Loucy (cell line): ENCODE data around the gene ADCY10.

ENCODE experiments used
- H2AFZ ChIP-seq: fragments of 200-600 bp; sonication (generic); 2 replicates; pipeline ENCODE4 v1.6.0; 2016; ENCODE audit warnings: antibody characterized with exemption, mild to moderate bottlenecking, low read length, moderate library complexity
- H3F3A ChIP-seq: fragments of 200-600 bp; 2 replicates; pipeline ENCODE4 v1.6.0; 2016; ENCODE audit warnings: antibody characterized with exemption, low read depth, mild to moderate bottlenecking
- H3K27me3 ChIP-seq: fragments of 200-600 bp; sonication (generic); 2 replicates; pipeline ENCODE4 v1.6.1; 2014; ENCODE audit warnings: low read length, mild to moderate bottlenecking; ENCODE audit not compliant: insufficient read depth, poor library complexity, severe bottlenecking
- H3K36me3 ChIP-seq: fragments of 200-600 bp; sonication (generic); 2 replicates; pipeline ENCODE4 v1.6.1; 2016; ENCODE audit warnings: low read length; ENCODE audit not compliant: insufficient read depth
- H3K4me1 ChIP-seq: fragments of 200-600 bp; sonication (generic); 2 replicates; pipeline ENCODE4 v1.5.1; 2014; ENCODE audit warnings: low read length, mild to moderate bottlenecking; ENCODE audit not compliant: insufficient read depth, poor library complexity, severe bottlenecking
- H3K4me2 ChIP-seq: fragments of 200-600 bp; sonication (generic); 2 replicates; pipeline ENCODE4 v1.6.0; 2014; ENCODE audit warnings: antibody characterized with exemption, low read length, low read depth, mild to moderate bottlenecking; ENCODE audit not compliant: poor library complexity, severe bottlenecking
- H3K4me3 ChIP-seq: fragments of 200-600 bp; sonication (generic); 2 replicates; pipeline ENCODE4 v1.5.1; 2014; ENCODE audit warnings: low read length, mild to moderate bottlenecking, mixed read lengths; ENCODE audit not compliant: poor library complexity, severe bottlenecking
- H3K79me2 ChIP-seq: fragments of 200-600 bp; sonication (generic); 2 replicates; pipeline ENCODE4 v1.6.1; 2014; ENCODE audit warnings: low read length; ENCODE audit not compliant: insufficient read depth
- H3K9ac ChIP-seq: fragments of 200-600 bp; sonication (generic); 2 replicates; pipeline ENCODE4 v1.6.0; 2014; ENCODE audit warnings: mild to moderate bottlenecking, low read depth, low read length, moderate library complexity; ENCODE audit not compliant: poor library complexity, severe bottlenecking
- H3K9me2 ChIP-seq: fragments of 200-600 bp; sonication (generic); replicated peaks from 2 replicates; pipeline ENCODE4 v1.6.1; 2016; ENCODE audit warnings: low read depth, low read length, mixed read lengths
- H3K9me3 ChIP-seq: fragments of 200-600 bp; sonication (generic); 2 replicates; pipeline ENCODE4 v1.6.1; 2014; ENCODE audit warnings: mild to moderate bottlenecking, antibody characterized with exemption, low read length, low read depth; ENCODE audit not compliant: insufficient read depth
- H4K20me1 ChIP-seq: fragments of 200-600 bp; sonication (generic); 2 replicates; pipeline ENCODE4 v1.6.0; 2014; ENCODE audit warnings: antibody characterized with exemption, low read length, mild to moderate bottlenecking; ENCODE audit not compliant: insufficient read depth, poor library complexity, severe bottlenecking
- CTCF ChIP-seq: fragments of 200-600 bp; sonication (generic); conservative IDR thresholded peaks from 2 replicates; pipeline ENCODE4 v1.5.1; 2014; ENCODE audit warnings: mild to moderate bottlenecking, antibody characterized with exemption, low read length
- EZH2phosphoT487 ChIP-seq: fragments of 200-600 bp; IDR thresholded peaks from 2 replicates; pipeline ENCODE4 v1.6.1; 2018; ENCODE audit warnings: antibody characterized with exemption, mild to moderate bottlenecking, moderate library complexity, borderline replicate concordance

ADCY10 gene

GRCh38 chr1:167854184-167854583, 59.8 kb downstream of the ADCY10 start:
- no peaks in the 10 kb centered on the region for H3F3A ChIP-seq
- H3K9ac ChIP-seq = no peak overlapping the region
- no peak overlapping the region for H2AFZ ChIP-seq
- TF ChIP-seq CTCF = no peak
- no peak for TF ChIP-seq EZH2phosphoT487
- no peaks in the 10 kb centered on the region for H4K20me1 ChIP-seq
- H3K4me1 ChIP-seq = no peaks in the 10 kb centered on the region
- H3K4me2 ChIP-seq = no peak overlapping the region
- no peaks in the 10 kb centered on the region for H3K9me3 ChIP-seq
- no peaks in the 10 kb centered on the region for H3K79me2 ChIP-seq
- H3K27me3 ChIP-seq = no peaks in the 10 kb centered on the region
- no peak overlapping the region for H3K4me3 ChIP-seq
- H3K36me3 ChIP-seq = no peaks in the 10 kb centered on the region
- H3K9me2 ChIP-seq = no peaks in the 10 kb centered on the region

GRCh38 chr1:167849666-167850065, 64.3 kb downstream of the ADCY10 start:
- Histone ChIP-seq H3K4me2 (no peak overlapping the region), H2AFZ (no peak overlapping the region), H3K79me2 (no peaks in the 10 kb centered on the region), H3K9me2 (no peaks in the 10 kb centered on the region), H3K4me3 (no peak overlapping the region), H3K9ac (no peak overlapping the region), H3K36me3 (no peaks in the 10 kb centered on the region), H3K27me3 (no peaks in the 10 kb centered on the region), H3F3A (no peaks in the 10 kb centered on the region), H3K9me3 (no peaks in the 10 kb centered on the region; the same call in 1 of the 2 replicates), H4K20me1 (no peaks in the 10 kb centered on the region), H3K4me1 (no peaks in the 10 kb centered on the region)
- TF ChIP-seq EZH2phosphoT487 = no peak
- no peak for TF ChIP-seq CTCF

- Histone ChIP-seq H3K4me3 (no peak overlapping the region), H3K9ac (no peak overlapping the region), H2AFZ (no peak overlapping the region), H3K36me3 (no peaks in the 10 kb centered on the region), H3K4me2 (no peak overlapping the region), H3K79me2 (no peaks in the 10 kb centered on the region), H3K9me3 (no peaks in the 10 kb centered on the region), H3K4me1 (no peaks in the 10 kb centered on the region), H4K20me1 (no peaks in the 10 kb centered on the region), H3K27me3 (no peaks in the 10 kb centered on the region), H3F3A (no peaks in the 10 kb centered on the region), H3K9me2 (no peaks in the 10 kb centered on the region)
- no peak for TF ChIP-seq CTCF
- no peak for TF ChIP-seq EZH2phosphoT487
Measured at GRCh38 chr1:167842872-167843271, 71.1 kb downstream of the ADCY10 start.
